Right lobe of liver (tissue), 6 donors: ENCODE results near the gene TMEM100. TPM values are rescaled to one million over a fixed set of nuclear protein-coding genes. Genes with fewer than 3 reads are reported as not detected.

Experiments used
- ATAC-seq, 4 donors: fragments of 200-7000 bp; cut with Tn5 transposase; one replicate each; pipeline ENCODE4 v1.9.1; 2020; ENCODE audit warnings: mild to moderate bottlenecking in 4 of 4, moderate library complexity in 4 of 4
- DNase-seq, 3 donors: peaks; one replicate each; pipeline ENCODE4 v3.0.0-alpha.2; 2020
- H3K27ac ChIP-seq, 3 donors: fragments of 200-600 bp; one replicate each; pipeline ENCODE4 v1.8.0; 2022
- H3K27me3 ChIP-seq, 2 donors: fragments of 200-600 bp; one replicate each; pipeline ENCODE4 v1.8.0; 2022
- H3K36me3 ChIP-seq, 4 donors: fragments of 200-600 bp; sonication (generic) in 1 of 4; one replicate each; pipeline versions ENCODE4 v1.5.1 to v1.8.0; 2017 to 2022; ENCODE audit warnings: control low read depth in 1 of 4
- H3K4me1 ChIP-seq, 4 donors: fragments of 200-600 bp; sonication (generic) in 1 of 4; one replicate each; pipeline versions ENCODE4 v1.5.1 to v1.8.0; 2017 to 2022; ENCODE audit warnings: control low read depth in 1 of 4
- H3K4me3 ChIP-seq, 3 donors: fragments of 200-600 bp; one replicate each; pipeline ENCODE4 v1.8.0; 2022
- H3K9me3 ChIP-seq, 4 donors: fragments of 200-600 bp; sonication (generic) in 1 of 4; one replicate each; pipeline versions ENCODE4 v1.5.1 to v1.8.0; 2017 to 2022; ENCODE audit warnings: control low read depth in 1 of 4
- CTCF ChIP-seq, 4 donors: fragments of 200-600 bp in 3 of 4; fragments of 450-650 bp in 1 of 4; IDR thresholded peaks; one replicate each; pipeline versions ENCODE4 v1.5.1 to v1.8.0; 2016 to 2022; ENCODE audit warnings: antibody characterized with exemption in 4 of 4, mild to moderate bottlenecking in 2 of 4
- POLR2A ChIP-seq: fragments of 450-650 bp; IDR thresholded peaks from one replicate; pipeline ENCODE4 v1.6.1; 2017; ENCODE audit warnings: antibody characterized with exemption, mild to moderate bottlenecking
- WGBS: methylation state at CpG from one replicate; pipeline ENCODE4 v1.1.6; 2018; ENCODE audit warnings: low coverage, low lambda C conversion rate; ENCODE audit not compliant: insufficient coverage; ENCODE audit errors: missing lambda C conversion rate; 5-methylcytosine and 5-hydroxymethylcytosine counted together
- intact Hi-C, 2 donors: fragments of 100-400 bp; cut with DNase I; formaldehyde crosslinking; loops; one replicate each; pipeline versions ENCODE4 v1.11.2 to v1.14.1; 2022
- total RNA-seq, 6 experiments: library from RNA; depleted of rRNA in 2 of 6; stranded (reverse); fragments of >200 nt in 2 of 6; fragmentation: NEBNext Ultra II Directional in 3 of 6; extraction: Animal tissue kit (Norgen Biotek cat#: 25700) in 3 of 6; gene quantifications; one replicate each; pipeline versions ENCODE4 v1.1.0 to v1.2.4, GENCODE V29; 2016 to 2023
- donor health status: DM: no; HTN: yes; CAD: no.
- donor health status: DM: no; HTN: no; CAD: no.
- donor health status: DM: no; HTN: no; CAD: no.
- donor health status: DM: no; HTN: yes; CAD: no.
- donor health status: DM: no; HTN: yes; CAD: no.

The TMEM100 gene
- total RNA-seq, 6 experiments from 2014 or later = 1.8 to 8.3 (median 4.5) TPM

GRCh38 chr17:55708175-55708974 is 14.3 kb downstream of the TMEM100 start:
- Histone ChIP-seq H3K27ac (no peak overlapping the region), H3K36me3 (no peaks in the 10 kb centered on the region), H3K9me3 (no peaks in the 10 kb centered on the region), H3K4me3 (no peak overlapping the region), H3K27me3 (no peaks in the 10 kb centered on the region), H3K4me1 (peaks cover 0 to 10% (median 4%) of the 10 kb centered on the region in 4 donors)
- ATAC-seq (no peak), DNase-seq (no peak)
- 93% methylated on average over 6 of the region's 8 CpGs for WGBS
- intact Hi-C loops = no loop called here
- TF ChIP-seq CTCF (IDR thresholded peaks at IDR 0.05) (no peak), POLR2A (no peak)

- ATAC-seq (no peak), DNase-seq (no peak)
- Histone ChIP-seq H3K36me3 (no peaks in the 10 kb centered on the region), H3K4me3 (no peak overlapping the region), H3K27ac (no peak overlapping the region), H3K4me1 (peaks cover 0 to 10% (median 4%) of the 10 kb centered on the region in 4 donors), H3K9me3 (no peaks in the 10 kb centered on the region), H3K27me3 (no peaks in the 10 kb centered on the region)
- 59% methylated on average over 11 of the region's 11 CpGs for WGBS
- intact Hi-C loops = no loop called here
- TF ChIP-seq CTCF (IDR thresholded peaks at IDR 0.05) = no peak
- no peak for TF ChIP-seq POLR2A
These were observed 15.6 kb downstream of the TMEM100 start for GRCh38 chr17:55706808-55707773.

GRCh38 chr17:55705847-55706246 is 16.8 kb downstream of the TMEM100 start:
- Histone ChIP-seq H3K36me3 (no peaks in the 10 kb centered on the region), H3K4me1 (peaks cover 0 to 10% (median 4%) of the 10 kb centered on the region in 4 donors), H3K27ac (peak overlapping the region in 2 of 3 donors; percentile 18 to 71), H3K9me3 (no peaks in the 10 kb centered on the region), H3K27me3 (no peaks in the 10 kb centered on the region), H3K4me3 (no peak overlapping the region)
- no peak for DNase-seq
- no peak for TF ChIP-seq CTCF (IDR thresholded peaks at IDR 0.05)
- TF ChIP-seq POLR2A = no peak
- ATAC-seq = peak; percentile 74 to 85 (median 79)
- intact Hi-C loops = no loop called here

- peak; percentile 80 to 91 (median 87) for ATAC-seq
- DNase-seq = no peak
- Histone ChIP-seq H3K27ac (peak overlapping the region in 2 of 3 donors; percentile 53 to 69), H3K4me1 (peaks cover 0 to 10% (median 4%) of the 10 kb centered on the region in 4 donors), H3K4me3 (no peak overlapping the region), H3K36me3 (no peaks in the 10 kb centered on the region), H3K27me3 (no peaks in the 10 kb centered on the region), H3K9me3 (no peaks in the 10 kb centered on the region)
- WGBS = 18% methylated on average over 1 of the region's 1 CpG
- intact Hi-C loops = no loop called here
- TF ChIP-seq POLR2A (no peak), CTCF (IDR thresholded peaks at IDR 0.05) (no peak)
These were observed 18.3 kb downstream of the TMEM100 start for GRCh38 chr17:55704401-55704800.
